ENCODE measurements around the gene LRIG1. TPM values are rescaled to one million over a fixed set of nuclear protein-coding genes. Genes with fewer than 3 reads are reported as not detected.

The LRIG1 gene
- total RNA-seq, 3 donors from 2014 or later = 66.1 to 227 (median 131) TPM

GRCh38 chr3:66518644-66519043, 17.8 kb upstream of the LRIG1 start:
- DNase-seq (ENCODE audit: low spot score in 2 of 2) = no peak
- Histone ChIP-seq H3K9me3 (no peaks in the 10 kb centered on the region), H3K27me3 (no peaks in the 10 kb centered on the region), H3K4me1 (no peaks in the 10 kb centered on the region), H3K27ac (no peak overlapping the region), H3K36me3 (no peaks in the 10 kb centered on the region), H3K4me3 (no peak overlapping the region)
- TF ChIP-seq POLR2AphosphoS5 (IDR thresholded peaks at IDR 0.05) (no peak), POLR2A (IDR thresholded peaks at IDR 0.05) (no peak), CTCF (IDR thresholded peaks at IDR 0.05) (no peak)
- intact Hi-C loops (cut with DNase I; ENCODE audit: low total_unique reads) = no loop called here

- Histone ChIP-seq H3K27me3 (no peaks in the 10 kb centered on the region), H3K27ac (no peak overlapping the region), H3K9me3 (no peaks in the 10 kb centered on the region), H3K4me3 (no peak overlapping the region), H3K4me1 (no peaks in the 10 kb centered on the region), H3K36me3 (no peaks in the 10 kb centered on the region)
- TF ChIP-seq POLR2A (IDR thresholded peaks at IDR 0.05) = no peak
- intact Hi-C loops (cut with DNase I; ENCODE audit: low total_unique reads) = no loop called here
- DNase-seq (ENCODE audit: low spot score in 2 of 2) = no peak
Measured at GRCh38 chr3:66518126-66518525, 17.3 kb upstream of the LRIG1 start.

GRCh38 chr3:66517241-66517640, 16.4 kb upstream of the LRIG1 start:
- intact Hi-C loops (cut with DNase I; ENCODE audit: low total_unique reads) = no loop called here
- H3K4me1 ChIP-seq = no peaks in the 10 kb centered on the region

GRCh38 chr3:66508461-66508860, 7.6 kb upstream of the LRIG1 start:
- no peak for DNase-seq (ENCODE audit: low spot score in 2 of 2)
- Histone ChIP-seq H3K9me3 (no peaks in the 10 kb centered on the region), H3K27ac (no peak overlapping the region), H3K4me1 (no peaks in the 10 kb centered on the region), H3K27me3 (no peaks in the 10 kb centered on the region), H3K36me3 (no peaks in the 10 kb centered on the region), H3K4me3 (no peak overlapping the region)
- intact Hi-C loops (cut with DNase I; ENCODE audit: low total_unique reads) = no loop called here
- TF ChIP-seq CTCF (IDR thresholded peaks at IDR 0.05) (no peak), POLR2AphosphoS5 (IDR thresholded peaks at IDR 0.05) (no peak), POLR2A (IDR thresholded peaks at IDR 0.05) (no peak)

More at GRCh38 chr3:66517241-66517640, 16.4 kb upstream of the LRIG1 start:
- Histone ChIP-seq H3K36me3 (no peaks in the 10 kb centered on the region), H3K4me3 (no peak overlapping the region), H3K27ac (no peak overlapping the region), H3K9me3 (no peaks in the 10 kb centered on the region), H3K27me3 (no peaks in the 10 kb centered on the region)
- no peak for DNase-seq (ENCODE audit: low spot score in 2 of 2)
- TF ChIP-seq POLR2AphosphoS5 (IDR thresholded peaks at IDR 0.05) (no peak), CTCF (IDR thresholded peaks at IDR 0.05) (no peak), POLR2A (IDR thresholded peaks at IDR 0.05) (no peak)

GRCh38 chr3:66507423-66508260, 6.8 kb upstream of the LRIG1 start:
- Histone ChIP-seq H3K4me1 (no peaks in the 10 kb centered on the region), H3K27me3 (no peaks in the 10 kb centered on the region), H3K27ac (no peak overlapping the region), H3K36me3 (no peaks in the 10 kb centered on the region), H3K9me3 (no peaks in the 10 kb centered on the region), H3K4me3 (no peak overlapping the region)
- no peak for DNase-seq (ENCODE audit: low spot score in 2 of 2)
- intact Hi-C loops (cut with DNase I; ENCODE audit: low total_unique reads) = no loop called here
- TF ChIP-seq POLR2AphosphoS5 (IDR thresholded peaks at IDR 0.05) = no peak
- TF ChIP-seq CTCF (IDR thresholded peaks at IDR 0.05) = no peak
- no peak for TF ChIP-seq POLR2A (IDR thresholded peaks at IDR 0.05)

Data from breast epithelium (tissue), 4 donors.